ENCODE results near the gene LRRFIP2. TPM values are rescaled to one million over a fixed set of nuclear protein-coding genes. Genes with fewer than 3 reads are reported as not detected.

The LRRFIP2 gene
- total and polyA plus RNA-seq, 2 of the 4 experiments (the other 2 are of a cell fraction) = 20.6 to 31.0 TPM

GRCh38 chr3:37072892-37073291 lies 101.5 kb downstream of the LRRFIP2 start:
- POLR2A ChIA-PET (ENCODE audit: unreplicated experiment) = no interaction called here
- H3K56ac ChIP-seq (ENCODE audit: extremely low read depth, insufficient read depth, low read length) = peak overlapping the region; percentile 18; the same call in 1 of the 2 replicates
- no peak overlapping the region for H3K23ac ChIP-seq (ENCODE audit: low read depth, low read length)
- in situ Hi-C loops (cut with MboI; ENCODE audit: low sequenced_read_pairs) = no loop called here
- peak overlapping the region; percentile 53; the same call in 1 of the 2 replicates for H3K14ac ChIP-seq (replicated peaks; ENCODE audit: low read depth, low read length)
- CTCF ChIA-PET = no interaction called here
- H3K18ac ChIP-seq (ENCODE audit: low read depth, low read length) = peak overlapping the region; percentile 92
- peak overlapping the region; percentile 57; the same call in 1 of the 2 replicates for H2AK5ac ChIP-seq (ENCODE audit: low read depth, low read length)
- no peaks in the 10 kb centered on the region for H3K9me3 ChIP-seq (ENCODE audit: control insufficient read depth, insufficient read depth, low read length)
- WGBS, 2 experiments (ENCODE audit: extremely low coverage in 2 of 2, insufficient read length in 1 of 2) = 0% methylated on average over 1 of the region's 2 CpGs; no CpG with 5 or more reads in 1 of the 2 experiments
- peak overlapping the region; percentile 39; the same call in 1 of the 2 replicates for H3K4me3 ChIP-seq (ENCODE audit: insufficient read depth, low read depth, low read length)
- no peaks in the 10 kb centered on the region for H3K27me3 ChIP-seq (ENCODE audit: control insufficient read depth, insufficient read depth, low read length)
- H2BK120ac ChIP-seq (ENCODE audit: low read depth, low read length) = no peak overlapping the region
- peak overlapping the region; percentile 77 for H4K5ac ChIP-seq (ENCODE audit: low read depth, low read length)
- ATAC-seq (ENCODE audit: low read depth) (peak; percentile 61), DNase-seq (peak; percentile 93)
- H4K8ac ChIP-seq (ENCODE audit: low read depth in 2 of 2, low read length in 2 of 2) = peak overlapping the region in 1 of 2 experiments; percentile 65; a peak in 2 of 4 replicates
- H3K9ac ChIP-seq (ENCODE audit: low read depth, low read length) = peak overlapping the region; percentile 73; the same call in 1 of the 2 replicates
- H2AK9ac ChIP-seq (replicated peaks; ENCODE audit: low read depth, low read length, poor library complexity) = no peak overlapping the region
- peaks cover 4% of the 10 kb centered on the region; the same call in 1 of the 2 replicates for H3K9me1 ChIP-seq (ENCODE audit: insufficient read depth, low read length)
- peaks cover 7% of the 10 kb centered on the region for H3K36me3 ChIP-seq (ENCODE audit: control insufficient read depth, insufficient read depth, low read length)
- H3K4me2 ChIP-seq (ENCODE audit: low read depth, low read length) = peak overlapping the region; percentile 92
- peak overlapping the region; percentile 47; the same call in 1 of the 2 replicates for H3K4ac ChIP-seq (ENCODE audit: low read depth, low read length)
- peak overlapping the region; percentile 92 for H2BK5ac ChIP-seq (ENCODE audit: low read depth, low read length, poor library complexity, severe bottlenecking)
- no peak overlapping the region for H2BK20ac ChIP-seq (ENCODE audit: low read depth, low read length)
- BruUV-seq (replicated peaks) = no TSS peak
- H3K4me1 ChIP-seq (ENCODE audit: control insufficient read depth, insufficient read depth, low read length) = peaks cover 12% of the 10 kb centered on the region
- H2BK15ac ChIP-seq (ENCODE audit: low read depth, low read length) = no peak overlapping the region
- dilution Hi-C loops (cut with HindIII; ENCODE audit: low sequenced_read_pairs, unreplicated experiment) = no loop called here
- intact Hi-C loops (cut with micrococcal nuclease) = loop anchor here (5.0 kb wide), 1 partner anchor 39 kb away; no protein-coding TSS in a partner anchor
- H3K27ac ChIP-seq (ENCODE audit: insufficient read depth, low read length) = peak overlapping the region; percentile 87
- peak overlapping the region; percentile 60; the same call in 1 of the 2 replicates for H4K91ac ChIP-seq (ENCODE audit: insufficient read depth, low read depth, low read length)
- H3K79me1 ChIP-seq (ENCODE audit: low read depth in 1 of 2, low read length in 2 of 2) = peaks cover 10 to 13% of the 10 kb centered on the region in 2 experiments
- TF ChIP-seq MXI1 (IDR thresholded peaks at IDR 0.05; ENCODE audit: borderline replicate concordance, low read depth, low read length) (no peak), RCOR1 (IDR thresholded peaks at IDR 0.05; ENCODE audit: insufficient replicate concordance, low read length) (no peak), ELK1 (IDR thresholded peaks at IDR 0.05; ENCODE audit: borderline replicate concordance, low read depth, low read length) (no peak), CEBPB (IDR thresholded peaks at IDR 0.05; ENCODE audit: low read depth, low read length) (no peak), RFX5 (IDR thresholded peaks at IDR 0.05; ENCODE audit: low read depth, low read length) (no peak), CHD1 (IDR thresholded peaks at IDR 0.05; ENCODE audit: low read depth, low read length) (no peak), CTCF (conservative IDR thresholded peaks at IDR 0.05; ENCODE audit: low read depth, low read length) (no peak), SMC3 (IDR thresholded peaks at IDR 0.05; ENCODE audit: low read depth, low read length) (no peak)
- no peaks in the 10 kb centered on the region; the same call in 1 of the 2 replicates for H4K20me1 ChIP-seq (ENCODE audit: insufficient read depth, low read length)
- no peak overlapping the region for H2AFZ ChIP-seq (replicated peaks; ENCODE audit: low read length, poor library complexity)

All from IMR-90 (cell line).